Measurements from ENCODE around the gene TCIRG1. TPM values are rescaled to one million over a fixed set of nuclear protein-coding genes. Genes with fewer than 3 reads are reported as not detected.
A peak's percentile ranks its signal among the peaks of the same experiment; 100 is the strongest.

TCIRG1 gene
- total and polyA plus RNA-seq, 2 experiments from 2014 or later, result 75.9 to 118 TPM

- in situ Hi-C loops (cut with MboI), result no loop called here
- peak overlapping the region; percentile 89 for H3K4me2 ChIP-seq (ENCODE audit: unreplicated experiment)
- H3K9me3 ChIP-seq (ENCODE audit: low read depth), result no peaks in the 10 kb centered on the region
- peak overlapping the region; percentile 92; the same call in 1 of the 2 replicates for H3K4me3 ChIP-seq
- no peak overlapping the region for H2AFZ ChIP-seq
- 0 out of 2 replicates have a peak overlapping the region, but pooled peaks have one; percentile 56 for H3K27ac ChIP-seq
- peak overlapping the region; percentile 90 for H3K9ac ChIP-seq
- no peaks in the 10 kb centered on the region for H3K9me2 ChIP-seq (ENCODE audit: insufficient read depth)
- peaks cover 58% of the 10 kb centered on the region for H3K79me2 ChIP-seq (ENCODE audit: insufficient read depth)
- TF ChIP-seq EZH2phosphoT487 (IDR thresholded peaks at IDR 0.05; ENCODE audit: insufficient read depth, low read depth) (no peak), EZH2 (IDR thresholded peaks at IDR 0.05; ENCODE audit: insufficient read depth, poor library complexity, severe bottlenecking) (no peak)
- no peaks in the 10 kb centered on the region for H3F3A ChIP-seq (ENCODE audit: insufficient read depth)
- no peaks in the 10 kb centered on the region for H3K27me3 ChIP-seq (replicated peaks; ENCODE audit: insufficient read depth)
- H3K36me3 ChIP-seq (ENCODE audit: low read depth), result peaks cover 3% of the 10 kb centered on the region; the same call in 1 of the 2 replicates
- no peak for DNase-seq
- WGBS, 2 experiments (ENCODE audit: low coverage in 1 of 2, low lambda C conversion rate in 2 of 2, missing lambda C conversion rate in 2 of 2), result 71 to 73% methylated on average over 20 of the region's 20 CpGs
- H3K4me1 ChIP-seq (ENCODE audit: insufficient read depth), result peaks cover 9% of the 10 kb centered on the region; the same call in 1 of the 2 replicates
- H4K20me1 ChIP-seq (ENCODE audit: insufficient read depth), result no peaks in the 10 kb centered on the region
Observed at GRCh38 chr11:68037411-68038225, 1.2 kb upstream of the TCIRG1 start.

GRCh38 chr11:68038226-68038717 is 553 bp upstream of the TCIRG1 start:
- Histone ChIP-seq H3K4me2 (ENCODE audit: unreplicated experiment) (peak overlapping the region; percentile 89), H3K27me3 (replicated peaks; ENCODE audit: insufficient read depth) (no peaks in the 10 kb centered on the region), H3K36me3 (ENCODE audit: low read depth) (peaks cover 3% of the 10 kb centered on the region; the same call in 1 of the 2 replicates), H4K20me1 (ENCODE audit: insufficient read depth) (no peaks in the 10 kb centered on the region), H3K79me2 (ENCODE audit: insufficient read depth) (peaks cover 55% of the 10 kb centered on the region), H3K9me3 (ENCODE audit: low read depth) (no peaks in the 10 kb centered on the region), H2AFZ (peak overlapping the region; percentile 67), H3K4me3 (peak overlapping the region; percentile 92), H3K9ac (peak overlapping the region; percentile 90), H3K27ac (peak overlapping the region; percentile 56), H3K4me1 (ENCODE audit: insufficient read depth) (peaks cover 9% of the 10 kb centered on the region; the same call in 1 of the 2 replicates), H3F3A (ENCODE audit: insufficient read depth) (no peaks in the 10 kb centered on the region), H3K9me2 (ENCODE audit: insufficient read depth) (no peaks in the 10 kb centered on the region)
- TF ChIP-seq EZH2phosphoT487 (IDR thresholded peaks at IDR 0.05; ENCODE audit: insufficient read depth, low read depth) (no peak), EZH2 (IDR thresholded peaks at IDR 0.05; ENCODE audit: insufficient read depth, poor library complexity, severe bottlenecking) (no peak)
- 16 to 19% methylated on average over 13 of the region's 13 CpGs for WGBS, 2 experiments (ENCODE audit: low coverage in 1 of 2, low lambda C conversion rate in 2 of 2, missing lambda C conversion rate in 2 of 2)
- in situ Hi-C loops (cut with MboI), result no loop called here
- no peak for DNase-seq

- Histone ChIP-seq H3K36me3 (ENCODE audit: low read depth) (no peaks in the 10 kb centered on the region), H3K9ac (peak overlapping the region; percentile 90), H3F3A (ENCODE audit: insufficient read depth) (no peaks in the 10 kb centered on the region), H3K9me2 (ENCODE audit: insufficient read depth) (no peaks in the 10 kb centered on the region), H3K4me2 (ENCODE audit: unreplicated experiment) (peak overlapping the region; percentile 89), H4K20me1 (ENCODE audit: insufficient read depth) (no peaks in the 10 kb centered on the region), H3K4me3 (peak overlapping the region; percentile 92), H3K27me3 (replicated peaks; ENCODE audit: insufficient read depth) (no peaks in the 10 kb centered on the region), H2AFZ (peak overlapping the region; percentile 67; the same call in 1 of the 2 replicates), H3K9me3 (ENCODE audit: low read depth) (no peaks in the 10 kb centered on the region), H3K4me1 (ENCODE audit: insufficient read depth) (peaks cover 9% of the 10 kb centered on the region; the same call in 1 of the 2 replicates), H3K27ac (peak overlapping the region; percentile 56), H3K79me2 (ENCODE audit: insufficient read depth) (peaks cover 51% of the 10 kb centered on the region)
- 22 to 33% methylated on average over 1 to 10 of the region's 10 CpGs for WGBS, 2 experiments (ENCODE audit: low coverage in 1 of 2, low lambda C conversion rate in 2 of 2, missing lambda C conversion rate in 2 of 2)
- TF ChIP-seq EZH2phosphoT487 (IDR thresholded peaks at IDR 0.05; ENCODE audit: insufficient read depth, low read depth), result no peak
- TF ChIP-seq EZH2 (IDR thresholded peaks at IDR 0.05; ENCODE audit: insufficient read depth, poor library complexity, severe bottlenecking), result no peak
- in situ Hi-C loops (cut with MboI), result no loop called here
- peak; percentile 30 for DNase-seq
Observed at GRCh38 chr11:68039526-68040086, 781 bp downstream of the TCIRG1 start.

DNA sequence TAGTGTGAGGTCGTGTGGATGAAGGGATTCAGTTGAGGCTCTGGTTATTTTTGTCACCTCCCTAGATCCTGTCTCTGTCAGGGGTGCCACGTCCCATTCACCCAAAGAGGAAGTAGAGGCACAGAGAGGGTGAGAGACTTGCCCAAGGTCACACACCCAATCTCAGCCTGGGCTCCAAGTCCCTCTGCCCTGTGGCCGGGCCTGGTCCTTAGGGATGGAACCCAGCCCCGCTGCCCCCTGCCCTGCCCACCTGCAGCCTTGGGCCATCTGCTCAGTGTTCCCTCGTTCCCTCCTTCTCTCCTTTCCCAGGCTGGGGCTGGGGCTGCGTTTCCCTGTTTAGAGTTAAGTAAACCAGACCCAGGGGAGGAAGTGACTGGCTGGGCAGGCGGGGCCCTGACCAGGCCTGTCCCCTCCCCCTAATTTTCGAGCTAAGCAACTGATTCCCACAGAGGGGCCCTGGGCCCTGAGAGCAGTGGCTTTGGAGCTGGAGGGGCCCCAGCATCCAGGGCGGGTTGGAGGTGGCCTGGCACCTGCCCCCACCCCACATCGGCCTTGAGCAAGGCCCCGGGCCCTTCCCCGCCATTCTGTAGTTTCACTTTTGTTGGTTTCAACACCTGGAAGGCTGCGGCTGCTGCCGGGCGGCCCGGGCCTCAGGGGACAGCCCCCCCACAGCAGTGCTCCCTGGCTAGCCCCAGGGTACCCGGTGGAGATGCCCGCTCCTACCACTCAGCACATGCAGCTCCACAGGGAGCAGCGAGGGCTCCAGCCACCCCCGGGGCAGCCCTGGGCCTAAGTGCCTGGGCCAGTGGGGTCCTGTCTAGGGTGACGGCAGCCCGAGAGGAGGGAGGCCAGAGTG is 1.5 kb downstream of the TCIRG1 start:
- Histone ChIP-seq H3K4me2 (ENCODE audit: unreplicated experiment) (peak overlapping the region; percentile 89), H3K9me3 (ENCODE audit: low read depth) (no peaks in the 10 kb centered on the region), H4K20me1 (ENCODE audit: insufficient read depth) (no peaks in the 10 kb centered on the region), H3K4me1 (ENCODE audit: insufficient read depth) (peaks cover 9% of the 10 kb centered on the region; the same call in 1 of the 2 replicates), H2AFZ (peak overlapping the region; percentile 63), H3K27ac (peak overlapping the region; percentile 56), H3K79me2 (ENCODE audit: insufficient read depth) (peaks cover 51% of the 10 kb centered on the region), H3K9me2 (ENCODE audit: insufficient read depth) (no peaks in the 10 kb centered on the region), H3K27me3 (replicated peaks; ENCODE audit: insufficient read depth) (no peaks in the 10 kb centered on the region), H3F3A (ENCODE audit: insufficient read depth) (no peaks in the 10 kb centered on the region), H3K4me3 (peak overlapping the region; percentile 92), H3K36me3 (ENCODE audit: low read depth) (no peaks in the 10 kb centered on the region), H3K9ac (peak overlapping the region; percentile 90)
- no peak for TF ChIP-seq EZH2 (IDR thresholded peaks at IDR 0.05; ENCODE audit: insufficient read depth, poor library complexity, severe bottlenecking)
- in situ Hi-C loops (cut with MboI), result no loop called here
- DNase-seq, result peak; percentile 81
- WGBS, 2 experiments (ENCODE audit: low coverage in 1 of 2, low lambda C conversion rate in 2 of 2, missing lambda C conversion rate in 2 of 2), result 8 to 10% methylated on average over 22 of the region's 22 CpGs
